Left forelimb (tissue), 1 donor: Measurements from ENCODE around the gene HINT2.

Experiments
- DNase-seq: peaks from one replicate; pipeline ENCODE4 v3.0.0-alpha.2; 2018; ENCODE audit warnings: low spot score

Gene HINT2

GRCh38 chr9:35814841-35815543 is at the start of gene HINT2:
TSS of gene HINT2 (minus strand) at chr9:35815042. CDS start at chr9:35814979, 63 bp downstream.
- peak; percentile 94 for DNase-seq

DNA sequence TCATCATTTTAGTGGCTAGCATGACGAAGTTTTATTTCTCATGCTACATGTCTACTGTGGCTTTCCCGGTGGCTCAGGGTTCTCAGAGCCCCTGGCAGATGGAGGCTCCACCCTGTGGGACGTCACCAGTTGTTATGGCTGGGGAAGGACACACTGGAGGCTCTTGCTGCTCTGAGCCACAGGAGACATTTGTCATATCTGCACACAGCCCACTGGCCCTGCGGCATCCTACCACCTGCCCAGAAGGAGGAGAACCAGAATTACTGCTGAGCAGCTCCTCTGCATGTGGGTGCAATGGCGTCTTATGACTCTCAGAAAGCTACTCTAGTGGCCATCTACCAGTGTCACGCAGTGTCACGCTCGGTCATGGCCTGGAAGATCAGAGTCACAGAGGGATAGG is 48.7 kb upstream of the HINT2 start:
- DNase-seq = no peak

DNA sequence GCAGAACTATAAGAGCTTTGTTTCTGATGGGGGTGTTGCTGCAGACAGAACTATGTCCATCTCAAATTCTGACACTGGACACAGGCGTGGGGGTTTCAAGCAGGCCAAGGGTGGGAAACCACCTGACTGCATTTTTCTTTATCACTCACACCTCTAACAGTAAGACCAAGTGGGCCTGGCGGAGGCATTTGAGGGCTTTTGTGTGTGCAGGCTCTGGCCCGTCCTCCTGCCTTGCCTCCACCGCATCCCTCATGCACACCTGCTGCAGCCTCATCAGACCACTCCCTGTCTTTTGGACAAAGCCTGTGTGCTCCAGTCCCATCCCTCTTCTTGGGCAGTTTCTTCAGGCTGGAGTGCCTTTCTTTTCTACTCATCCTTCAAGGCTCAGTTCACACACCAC is 47.5 kb upstream of the HINT2 start:
- DNase-seq = no peak

DNA sequence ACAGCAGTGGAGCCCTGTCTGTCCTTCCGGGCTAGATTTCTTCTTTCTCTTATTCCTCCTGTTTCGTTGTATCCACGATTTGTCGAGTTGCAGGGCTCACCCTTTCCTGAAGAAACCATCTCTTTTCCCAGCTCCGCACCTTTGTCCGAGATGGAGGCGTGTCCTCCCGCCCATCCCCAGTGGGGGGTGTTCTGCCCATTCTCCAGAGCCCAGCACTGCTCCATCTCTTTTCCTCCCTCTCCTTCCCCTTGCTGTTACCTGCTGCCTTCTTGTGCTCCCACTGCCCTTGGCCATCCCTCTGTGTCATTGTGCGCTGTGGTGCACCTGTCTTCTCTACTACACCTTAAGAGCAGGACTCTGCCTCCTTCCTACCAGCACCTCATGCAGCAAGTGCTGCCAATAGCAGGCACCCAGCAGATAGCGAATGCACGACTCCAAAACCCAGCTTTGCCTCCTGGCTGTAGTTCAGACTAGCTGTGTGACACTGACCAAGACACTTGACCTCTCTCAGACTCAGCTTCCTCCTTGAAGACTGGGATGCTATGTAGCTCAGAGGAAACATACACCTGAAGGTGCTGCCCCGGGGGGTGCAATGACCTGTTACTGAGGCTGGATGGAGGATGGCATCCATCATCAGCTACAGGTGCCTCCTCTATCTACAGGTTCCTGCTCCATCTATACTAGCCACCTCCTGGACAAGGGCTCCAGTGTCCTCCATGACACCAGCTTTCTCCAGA is 46.5 kb upstream of the HINT2 start:
- no peak for DNase-seq

DNA sequence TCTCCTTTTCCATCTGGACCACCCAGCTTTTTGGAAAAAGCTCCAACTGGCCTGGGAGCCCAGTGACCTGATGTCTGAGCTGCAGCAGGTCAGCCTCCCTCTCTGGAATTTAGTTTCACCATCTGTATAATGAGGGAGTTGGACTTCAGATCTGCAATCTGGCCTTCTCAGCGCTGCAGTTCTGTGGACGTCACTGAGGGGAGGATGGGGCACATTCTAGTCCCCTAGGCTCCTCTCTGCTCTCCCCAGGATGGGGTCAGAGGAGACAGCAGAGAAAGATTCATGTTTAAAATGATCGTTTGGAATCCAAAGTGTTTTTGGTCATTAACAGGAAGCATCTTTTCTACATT is 45.1 kb upstream of the HINT2 start:
- DNase-seq = no peak

DNA sequence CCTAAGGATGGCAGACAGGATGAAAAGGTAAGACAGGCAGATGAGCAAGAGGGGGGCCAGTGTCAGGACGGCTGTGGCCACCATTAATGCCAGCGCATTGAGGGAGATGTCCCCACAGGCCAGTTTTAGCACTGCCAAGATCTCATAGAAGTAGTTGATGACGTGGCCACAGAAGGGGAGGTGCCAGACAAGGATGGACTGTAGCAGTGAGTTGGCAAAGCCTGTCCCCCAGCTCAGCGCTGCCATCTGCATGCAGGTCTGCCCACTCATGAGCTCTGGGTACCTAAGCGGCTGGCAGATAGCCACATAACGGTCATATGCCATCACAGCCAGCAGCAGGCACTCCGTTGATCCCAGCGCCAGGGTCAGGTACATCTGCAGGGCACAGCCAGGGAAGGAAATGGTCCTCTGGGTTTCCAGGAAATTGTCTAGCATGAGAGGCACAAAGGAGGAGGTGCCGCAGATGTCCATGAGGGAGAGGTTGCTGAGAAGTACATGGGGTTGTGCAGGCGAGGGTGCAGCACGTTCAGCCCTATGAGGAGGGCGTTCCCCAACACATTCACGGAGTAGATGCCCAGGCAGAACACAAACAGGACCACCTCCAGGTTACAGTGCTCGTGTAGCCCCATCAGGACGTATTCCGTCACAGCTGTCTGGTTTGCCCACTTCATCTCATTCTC is 44.6 kb upstream of the HINT2 start:
- DNase-seq = peak; percentile 59

DNA sequence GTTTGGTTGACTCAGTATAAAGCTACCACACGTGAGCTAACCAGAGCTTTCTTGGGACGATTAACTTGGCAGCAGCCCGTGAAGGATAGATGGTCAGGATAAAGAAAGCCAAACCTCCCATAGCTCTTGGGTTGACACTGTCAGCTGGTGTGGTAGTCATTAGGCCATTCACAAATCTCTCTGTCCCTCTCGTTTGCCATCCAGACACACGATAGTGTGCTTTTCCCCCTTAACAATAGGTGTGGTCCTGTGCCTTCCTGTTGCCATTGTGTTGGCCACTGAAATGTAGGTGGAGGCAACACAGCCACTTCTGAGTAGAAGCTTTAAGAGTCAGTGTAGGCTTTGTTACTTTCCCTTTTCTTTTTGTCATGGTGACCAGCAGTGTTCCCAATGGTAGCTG is 43.6 kb upstream of the HINT2 start:
- peak; percentile 31 for DNase-seq

DNA sequence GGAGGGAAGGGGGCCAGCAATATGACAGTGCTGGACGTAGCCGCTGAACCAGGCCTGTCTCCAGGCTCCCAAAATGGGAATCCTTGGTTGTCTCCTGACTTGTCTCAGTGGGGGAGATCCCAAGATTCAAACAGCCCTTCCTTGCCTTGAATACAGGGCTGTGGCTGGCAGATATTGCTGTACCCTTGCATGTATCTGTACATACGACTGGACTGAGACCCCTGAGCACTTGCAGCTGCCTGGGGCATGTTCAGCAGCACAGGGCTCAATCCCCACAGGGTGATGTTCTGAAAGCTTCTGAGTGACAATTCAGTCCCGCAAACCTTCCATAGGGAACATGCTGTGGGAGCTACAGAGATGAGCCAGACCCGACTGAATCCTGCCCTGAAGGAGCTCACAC is 42.0 kb upstream of the HINT2 start:
- DNase-seq = peak; percentile 46

GRCh38 chr9:35856206-35856605 is 41.4 kb upstream of the HINT2 start:
- DNase-seq = no peak

DNA sequence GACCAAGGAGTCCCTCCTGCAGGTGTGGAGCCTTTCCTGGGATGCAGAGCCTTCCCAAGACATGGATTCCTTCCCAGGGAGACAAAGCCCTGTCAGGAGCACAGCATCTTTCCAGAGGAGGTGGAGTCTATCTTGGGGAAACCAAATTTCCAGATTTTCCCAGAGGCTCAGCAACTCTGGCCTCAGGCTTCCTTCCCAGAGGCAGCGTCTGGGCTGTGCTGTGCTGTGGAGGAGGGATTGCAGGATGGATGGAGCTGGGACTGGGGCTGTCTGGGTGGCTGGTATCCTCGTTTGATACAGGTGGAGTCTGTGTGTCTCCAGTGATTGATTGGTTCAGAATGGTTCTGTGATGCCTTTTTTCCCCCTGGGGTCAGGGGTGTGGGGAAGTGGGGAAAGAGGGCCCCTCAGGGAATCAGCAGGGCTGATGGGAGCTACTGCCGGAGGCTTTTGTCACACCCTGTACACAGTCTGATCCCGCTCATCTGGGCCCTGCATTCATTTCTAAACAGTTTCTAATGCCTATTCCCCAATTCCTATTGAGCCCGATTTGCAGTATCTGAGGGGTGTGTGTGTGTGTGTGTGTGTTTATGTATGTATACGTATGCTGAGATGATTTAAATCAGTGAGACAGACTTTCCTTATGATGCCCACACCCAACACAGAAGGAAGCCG is 39.4 kb upstream of the HINT2 start:
- peak; percentile 38 for DNase-seq

- peak; percentile 57 for DNase-seq
Measured at GRCh38 chr9:35852876-35853865, 38.3 kb upstream of the HINT2 start.

DNA sequence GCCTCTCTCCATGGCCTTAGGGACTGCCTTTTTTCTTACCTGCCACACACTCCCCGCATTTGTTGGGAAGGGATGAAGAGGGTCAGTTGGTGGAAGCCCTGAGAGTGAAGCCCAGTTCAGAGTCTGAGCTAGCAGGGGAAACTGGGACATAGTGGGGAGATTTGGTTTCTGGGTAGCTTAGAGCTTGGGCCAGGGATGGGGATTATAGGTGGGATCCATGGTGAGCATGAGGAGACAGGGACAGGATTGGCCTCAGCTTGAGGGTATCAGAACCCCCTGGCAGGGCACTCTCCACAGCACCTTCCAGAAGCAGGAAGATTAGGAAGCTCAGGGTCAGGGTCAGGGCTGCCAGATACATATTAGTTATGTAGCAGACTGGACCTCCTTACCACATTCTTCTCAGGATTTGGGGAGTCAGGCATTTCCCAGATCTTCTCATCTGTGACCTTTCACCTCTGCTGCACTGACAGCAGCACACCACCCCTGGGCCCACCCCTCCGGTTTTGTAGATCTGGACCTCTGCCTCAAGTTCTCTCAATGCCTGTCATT is 37.5 kb upstream of the HINT2 start:
- peak; percentile 38 for DNase-seq

DNA sequence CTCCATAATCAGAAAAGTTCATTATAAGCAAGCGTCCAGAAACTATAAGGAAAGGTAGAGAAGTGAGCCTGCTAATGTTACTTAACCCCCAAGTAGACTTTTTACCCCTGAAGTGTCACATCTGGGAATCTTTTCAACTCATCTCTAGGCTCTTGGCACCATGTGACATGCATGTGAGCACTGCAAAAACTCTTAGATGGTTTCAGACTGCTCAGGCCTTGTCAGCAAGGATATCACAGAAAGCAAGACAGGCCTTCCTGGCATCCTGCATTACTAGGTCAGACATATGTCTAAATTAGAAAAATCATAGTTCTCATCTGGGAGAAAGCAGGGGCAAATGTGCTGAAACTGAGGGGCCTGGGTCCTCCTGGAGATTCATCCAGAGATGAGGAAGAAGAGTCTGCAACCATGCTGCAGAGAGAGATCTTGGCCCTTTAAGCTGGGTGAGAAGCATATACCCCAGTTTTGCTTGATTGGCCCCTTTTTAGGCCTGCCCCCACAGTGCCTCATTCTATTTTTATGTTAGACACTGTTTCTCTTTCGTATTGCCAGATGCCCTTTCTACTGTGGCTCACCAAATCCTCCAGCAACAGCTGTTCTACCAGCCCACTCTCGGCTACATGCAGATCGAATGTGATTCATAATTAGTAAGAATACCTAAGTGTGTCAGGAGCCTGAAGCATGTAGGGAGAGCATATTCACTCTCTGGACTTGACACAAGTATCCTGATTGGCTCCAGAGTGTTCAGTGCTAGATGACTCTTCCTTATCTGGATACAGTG is 33.1 kb upstream of the HINT2 start:
- DNase-seq = peak; percentile 34

- no peak for DNase-seq
Measured at GRCh38 chr9:35845824-35846771, 31.3 kb upstream of the HINT2 start.

DNA sequence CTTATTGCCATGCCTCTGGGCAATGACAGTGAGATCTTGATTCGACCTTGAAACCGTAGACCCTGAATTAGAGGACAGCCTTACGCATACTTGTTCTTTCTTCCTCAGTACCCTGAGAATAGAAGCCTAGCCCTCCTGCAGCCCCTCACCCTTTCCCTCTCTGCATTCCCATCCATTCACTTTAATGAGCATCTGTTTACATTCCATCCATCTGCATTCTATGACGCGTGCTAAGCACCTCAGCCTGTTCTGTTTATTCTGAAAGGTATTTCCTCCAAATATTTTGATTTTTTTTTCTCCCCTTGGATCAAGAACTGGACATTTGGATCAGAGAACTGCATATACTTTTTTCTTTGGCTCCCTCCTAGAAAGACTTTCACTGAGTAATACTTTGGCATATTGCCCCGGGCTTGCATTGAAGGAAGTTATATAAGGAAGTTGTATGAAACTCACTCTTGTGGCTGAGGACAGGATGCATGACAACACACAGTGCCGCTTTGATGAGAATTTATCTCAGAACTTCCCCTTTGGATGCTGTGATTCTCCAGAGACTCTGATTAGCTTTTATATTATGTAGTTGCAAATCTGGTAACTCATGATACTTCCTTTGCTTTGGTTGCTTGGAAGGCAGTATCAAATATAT is 29.9 kb upstream of the HINT2 start:
- DNase-seq = no peak

- DNase-seq = no peak
Measured at GRCh38 chr9:35842795-35843194, 28.0 kb upstream of the HINT2 start.

- no peak for DNase-seq
Measured at GRCh38 chr9:35842020-35842745, 27.3 kb upstream of the HINT2 start.

- DNase-seq = no peak
Measured at GRCh38 chr9:35841645-35841900, 26.7 kb upstream of the HINT2 start.
